ENCODE results near the gene SCP2D1.

- no peak for TF ChIP-seq RAD21 (conservative IDR thresholded peaks at IDR 0.05 in 1 of 2, IDR thresholded peaks at IDR 0.05 in 1 of 2)
- no peak for TF ChIP-seq NPAS2 (CRISPR knock-in tag; IDR thresholded peaks at IDR 0.05; ENCODE audit: borderline replicate concordance)
- TF ChIP-seq POLR2A (IDR thresholded peaks at IDR 0.05; ENCODE audit: low read length): no peak
- no peak for TF ChIP-seq CTCF (IDR thresholded peaks at IDR 0.05)
- no peak for TF ChIP-seq CHD4 (IDR thresholded peaks at IDR 0.05; ENCODE audit: borderline replicate concordance)
- TF ChIP-seq MAX (IDR thresholded peaks at IDR 0.05): no peak
- no peak for TF ChIP-seq MYC (IDR thresholded peaks at IDR 0.05; ENCODE audit: borderline replicate concordance, low read length)
- TF ChIP-seq RCOR1 (IDR thresholded peaks at IDR 0.05; ENCODE audit: low read depth, low read length): no peak
- TF ChIP-seq REST (IDR thresholded peaks at IDR 0.05): no peak
- no peak for TF ChIP-seq KDM5A (IDR thresholded peaks at IDR 0.05)
- no peak for TF ChIP-seq JUNB (IDR thresholded peaks at IDR 0.05)
- no peak for TF ChIP-seq RNF2 (IDR thresholded peaks at IDR 0.05; ENCODE audit: borderline replicate concordance, low read depth)
- no peak for TF ChIP-seq EP300 (IDR thresholded peaks at IDR 0.05)
These were observed 2.4 kb upstream of the SCP2D1 start for GRCh38 chr20:18811186-18811585.

Data from A549 (cell line).